Measurements from ENCODE around the gene DIDO1.

Gene DIDO1

DNA sequence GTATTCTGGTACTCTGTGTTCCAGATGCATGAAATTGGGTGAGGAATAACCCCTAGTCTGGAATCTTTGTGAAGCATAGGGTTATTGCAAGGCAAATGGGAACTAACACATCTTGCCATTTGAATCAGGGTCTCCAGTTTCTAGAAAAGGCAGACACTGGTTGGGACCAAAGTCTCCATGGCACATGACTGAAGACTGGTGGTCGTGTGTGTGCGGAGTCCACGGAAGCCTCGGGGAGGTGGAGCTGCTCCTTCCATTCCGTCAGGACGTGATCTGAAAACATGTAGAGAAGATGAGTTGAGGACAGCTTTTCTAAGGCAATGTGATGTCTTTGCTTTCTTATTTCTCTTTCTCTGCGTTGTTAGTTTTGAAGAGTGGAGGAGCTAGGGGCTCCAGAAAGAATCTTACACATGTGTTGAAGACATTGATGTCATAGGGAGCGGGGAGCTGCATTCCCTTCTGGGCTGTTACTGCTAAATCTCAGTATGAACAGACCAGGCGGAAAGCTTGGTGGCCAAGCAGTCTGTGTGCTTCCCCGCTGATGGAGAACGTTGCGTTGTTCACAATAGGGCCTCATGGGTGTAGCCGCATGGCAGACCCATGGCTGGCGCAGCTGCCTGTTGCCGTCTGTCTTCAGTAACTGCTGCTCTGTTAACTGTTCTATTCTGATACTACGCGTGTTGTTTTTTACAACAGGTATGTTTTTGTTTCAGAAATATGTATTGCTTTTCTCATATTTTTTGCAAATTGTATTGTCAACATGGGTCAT is 21.4 kb upstream of the DIDO1 start:
- TF ChIP-seq, protein P1, sequence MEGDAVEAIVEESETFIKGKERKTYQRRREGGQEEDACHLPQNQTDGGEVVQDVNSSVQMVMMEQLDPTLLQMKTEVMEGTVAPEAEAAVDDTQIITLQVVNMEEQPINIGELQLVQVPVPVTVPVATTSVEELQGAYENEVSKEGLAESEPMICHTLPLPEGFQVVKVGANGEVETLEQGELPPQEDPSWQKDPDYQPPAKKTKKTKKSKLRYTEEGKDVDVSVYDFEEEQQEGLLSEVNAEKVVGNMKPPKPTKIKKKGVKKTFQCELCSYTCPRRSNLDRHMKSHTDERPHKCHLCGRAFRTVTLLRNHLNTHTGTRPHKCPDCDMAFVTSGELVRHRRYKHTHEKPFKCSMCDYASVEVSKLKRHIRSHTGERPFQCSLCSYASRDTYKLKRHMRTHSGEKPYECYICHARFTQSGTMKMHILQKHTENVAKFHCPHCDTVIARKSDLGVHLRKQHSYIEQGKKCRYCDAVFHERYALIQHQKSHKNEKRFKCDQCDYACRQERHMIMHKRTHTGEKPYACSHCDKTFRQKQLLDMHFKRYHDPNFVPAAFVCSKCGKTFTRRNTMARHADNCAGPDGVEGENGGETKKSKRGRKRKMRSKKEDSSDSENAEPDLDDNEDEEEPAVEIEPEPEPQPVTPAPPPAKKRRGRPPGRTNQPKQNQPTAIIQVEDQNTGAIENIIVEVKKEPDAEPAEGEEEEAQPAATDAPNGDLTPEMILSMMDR (IDR thresholded peaks at IDR 0.05), result no peak

DNA sequence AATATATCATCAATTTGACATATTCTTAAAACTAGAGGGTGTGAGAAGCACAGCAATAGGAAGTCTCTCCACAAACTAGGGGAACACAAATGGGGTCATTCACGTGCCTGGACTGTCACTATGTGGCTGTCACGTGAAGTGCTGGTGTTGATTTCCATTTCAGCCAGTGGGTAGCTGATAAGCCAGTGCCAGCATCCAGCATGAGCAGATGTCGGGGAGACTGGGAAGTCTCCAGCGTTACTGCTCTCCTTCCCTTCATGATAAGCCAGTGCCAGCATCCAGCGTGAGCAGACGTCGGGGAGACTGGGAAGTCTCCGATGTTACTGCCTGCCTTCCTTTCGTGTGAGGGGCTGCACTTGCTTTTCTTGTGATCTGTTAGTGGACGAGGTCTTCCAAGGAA is 20.6 kb upstream of the DIDO1 start:
- TF ChIP-seq, protein P1 (IDR thresholded peaks at IDR 0.05), result no peak

DNA sequence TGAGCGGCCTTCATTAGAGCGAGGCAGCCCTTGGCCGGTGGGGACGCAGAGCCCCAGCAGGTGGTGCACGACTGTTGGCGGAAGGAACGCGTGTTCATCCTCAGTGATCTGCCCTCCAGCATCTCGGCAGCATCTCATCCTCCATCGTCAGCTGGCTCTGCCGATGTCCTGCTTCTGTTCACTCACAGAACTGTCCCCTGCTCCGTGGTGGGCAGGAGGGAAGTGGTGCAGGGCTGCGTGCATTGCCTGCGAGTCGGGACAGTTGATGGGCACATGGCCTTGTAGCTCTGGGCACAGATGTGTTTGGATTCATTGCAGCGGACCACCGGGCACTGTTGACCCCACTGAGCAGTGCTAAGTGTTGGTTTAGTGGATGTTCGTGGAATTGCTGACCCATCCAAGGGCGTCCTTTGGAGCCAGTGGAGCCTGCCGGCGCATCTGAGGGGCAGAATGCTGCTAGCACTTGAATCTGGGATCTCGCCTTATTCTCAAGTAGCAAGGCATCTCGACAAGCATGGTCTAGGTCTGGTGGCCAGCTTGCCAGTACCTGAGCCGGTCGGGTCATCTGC is 19.6 kb upstream of the DIDO1 start:
- TF ChIP-seq, protein P1 (IDR thresholded peaks at IDR 0.05), result no peak

- TF ChIP-seq, protein P1 (IDR thresholded peaks at IDR 0.05), result no peak
These were observed 18.4 kb upstream of the DIDO1 start for GRCh38 chr20:62944746-62945145.

GRCh38 chr20:62944184-62944583 is 17.9 kb upstream of the DIDO1 start:
- TF ChIP-seq, protein P1 (IDR thresholded peaks at IDR 0.05), result no peak

GRCh38 chr20:62943396-62943795 is 17.1 kb upstream of the DIDO1 start:
- TF ChIP-seq, protein P1 (IDR thresholded peaks at IDR 0.05), result no peak

- TF ChIP-seq, protein P1 (IDR thresholded peaks at IDR 0.05), result no peak
These were observed 16.2 kb upstream of the DIDO1 start for GRCh38 chr20:62942456-62942855.

All from LNCAP (cell line).